Measurements from ENCODE around the gene RPH3AL.
A peak's percentile ranks its signal among the peaks of the same experiment; 100 is the strongest.

DNA sequence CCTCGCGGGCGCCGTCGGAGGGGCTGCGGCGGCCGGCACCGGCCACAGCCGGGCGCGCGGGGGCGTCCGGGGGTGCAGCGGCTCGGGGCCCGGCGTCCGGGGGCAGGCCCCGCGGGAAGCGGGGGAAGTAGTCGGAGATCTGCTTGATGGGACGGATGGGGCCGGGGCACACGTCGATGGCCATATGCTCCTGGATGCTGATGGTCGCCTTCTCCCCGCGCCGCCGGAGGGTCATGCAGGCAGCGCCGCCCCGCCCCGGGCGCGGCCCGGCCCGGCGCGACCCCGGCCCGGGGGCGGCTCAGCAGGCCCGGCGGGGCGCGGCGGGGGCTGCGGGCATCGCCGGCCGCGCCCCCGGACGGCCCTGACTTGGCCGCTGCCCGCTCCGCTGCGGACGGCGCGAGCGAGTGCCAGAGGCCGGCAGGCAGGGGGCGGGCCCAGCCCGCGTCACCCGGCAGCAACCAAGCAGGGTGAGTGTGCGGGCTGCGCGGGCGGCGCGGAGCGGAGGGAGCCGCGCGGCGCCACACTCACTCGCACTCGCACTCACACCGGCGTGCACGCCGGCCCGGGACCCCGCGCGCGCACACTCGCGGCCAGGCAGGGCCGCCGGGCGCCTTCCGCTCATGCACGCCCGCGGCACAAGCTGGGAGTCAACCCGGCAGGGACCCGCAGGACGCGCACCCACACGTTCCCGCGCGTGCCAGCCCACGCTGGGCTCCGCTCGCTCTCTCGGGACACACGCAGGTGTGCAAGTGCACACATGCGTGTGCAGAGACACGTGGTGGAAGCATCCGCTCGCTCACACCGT is 171.2 kb downstream of the RPH3AL start, which contains the start of gene DOC2B:
- TF ChIP-seq, protein P1, sequence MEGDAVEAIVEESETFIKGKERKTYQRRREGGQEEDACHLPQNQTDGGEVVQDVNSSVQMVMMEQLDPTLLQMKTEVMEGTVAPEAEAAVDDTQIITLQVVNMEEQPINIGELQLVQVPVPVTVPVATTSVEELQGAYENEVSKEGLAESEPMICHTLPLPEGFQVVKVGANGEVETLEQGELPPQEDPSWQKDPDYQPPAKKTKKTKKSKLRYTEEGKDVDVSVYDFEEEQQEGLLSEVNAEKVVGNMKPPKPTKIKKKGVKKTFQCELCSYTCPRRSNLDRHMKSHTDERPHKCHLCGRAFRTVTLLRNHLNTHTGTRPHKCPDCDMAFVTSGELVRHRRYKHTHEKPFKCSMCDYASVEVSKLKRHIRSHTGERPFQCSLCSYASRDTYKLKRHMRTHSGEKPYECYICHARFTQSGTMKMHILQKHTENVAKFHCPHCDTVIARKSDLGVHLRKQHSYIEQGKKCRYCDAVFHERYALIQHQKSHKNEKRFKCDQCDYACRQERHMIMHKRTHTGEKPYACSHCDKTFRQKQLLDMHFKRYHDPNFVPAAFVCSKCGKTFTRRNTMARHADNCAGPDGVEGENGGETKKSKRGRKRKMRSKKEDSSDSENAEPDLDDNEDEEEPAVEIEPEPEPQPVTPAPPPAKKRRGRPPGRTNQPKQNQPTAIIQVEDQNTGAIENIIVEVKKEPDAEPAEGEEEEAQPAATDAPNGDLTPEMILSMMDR (IDR thresholded peaks at IDR 0.05) = peak in 1 of 5 experiments; percentile 21
- TF ChIP-seq POLR2A (IDR thresholded peaks at IDR 0.05) (no peak), EP300 (IDR thresholded peaks at IDR 0.05) (no peak)

Data from tibial nerve (tissue), 4 donors.